Transverse colon (tissue), 4 donors: Measurements from ENCODE around the gene SRRM4.

ENCODE experiments used
- CTCF ChIP-seq, 5 experiments: fragments of 200-600 bp in 3 of 5; fragments of 450-650 bp in 2 of 5; sonication (generic) in 3 of 5; IDR thresholded peaks; 1 replicate in 2 of 5; 2 replicates in 3 of 5; pipeline ENCODE4 v1.5.1; 2016 to 2017; ENCODE audit warnings: antibody characterized with exemption in 5 of 5, inconsistent platforms in 3 of 5, mild to moderate bottlenecking in 2 of 5, moderate library complexity in 1 of 5
- POLR2A ChIP-seq: fragments of 450-650 bp; IDR thresholded peaks from one replicate; pipeline ENCODE4 v1.6.1; 2016; ENCODE audit warnings: antibody characterized with exemption, mild to moderate bottlenecking, moderate library complexity
- POLR2AphosphoS5 ChIP-seq, 3 donors: sonication (generic); formaldehyde crosslinking; IDR thresholded peaks; one replicate each; pipeline ENCODE4 v1.6.1; 2016; ENCODE audit warnings: antibody characterized with exemption in 3 of 3

- TF ChIP-seq CTCF (IDR thresholded peaks at IDR 0.05) (no peak), POLR2A (no peak), POLR2AphosphoS5 (IDR thresholded peaks at IDR 0.05) (no peak)
Observed at GRCh38 chr12:119181944-119182343, 200.6 kb downstream of the SRRM4 start.
